Lung (tissue), 12 donors: ENCODE measurements around the gene PRKCB. TPM values are rescaled to one million over a fixed set of nuclear protein-coding genes. Genes with fewer than 3 reads are reported as not detected.

Experiments
- ATAC-seq: fragments of 200-7000 bp; cut with Tn5 transposase; one replicate; pipeline ENCODE4 v1.9.1; 2020; ENCODE audit warnings: moderate number of reproducible peaks; ENCODE audit not compliant: insufficient read depth, low FRiP score
- DNase-seq, 3 donors: peaks; one replicate each; pipeline ENCODE4 v3.0.0-alpha.2; 2013 to 2017
- H3K27ac ChIP-seq, 2 donors: one replicate each; pipeline ENCODE4 v1.5.1; 2013; ENCODE audit warnings: mild to moderate bottlenecking in 2 of 2, moderate library complexity in 2 of 2, control low read depth in 1 of 2, inconsistent platforms in 1 of 2, low read depth in 1 of 2, low read length in 1 of 2
- H3K27me3 ChIP-seq, 3 donors: one replicate each; pipeline ENCODE4 v1.5.1; 2013; ENCODE audit warnings: low read length in 2 of 3; ENCODE audit not compliant: control insufficient read depth in 3 of 3, insufficient read depth in 3 of 3
- H3K36me3 ChIP-seq, 4 donors: one replicate each; pipeline ENCODE4 v1.5.1; 2013; ENCODE audit warnings: low read length in 4 of 4, mild to moderate bottlenecking in 1 of 4, moderate library complexity in 1 of 4; ENCODE audit not compliant: control insufficient read depth in 4 of 4, insufficient read depth in 4 of 4
- H3K4me1 ChIP-seq, 5 donors: one replicate each; pipeline ENCODE4 v1.5.1; 2013; ENCODE audit warnings: low read length in 5 of 5, mild to moderate bottlenecking in 2 of 5, moderate library complexity in 1 of 5; ENCODE audit not compliant: control insufficient read depth in 5 of 5, insufficient read depth in 5 of 5
- H3K4me3 ChIP-seq: one replicate; pipeline ENCODE4 v1.5.1; 2013; ENCODE audit warnings: mild to moderate bottlenecking, control low read depth, moderate library complexity
- H3K9ac ChIP-seq, 2 donors: one replicate each; pipeline ENCODE4 v1.5.1; 2013; ENCODE audit warnings: low read length in 2 of 2, control low read depth in 1 of 2; ENCODE audit not compliant: insufficient read depth in 1 of 2
- H3K9me3 ChIP-seq, 4 donors: one replicate each; pipeline ENCODE4 v1.5.1; 2013; ENCODE audit warnings: low read length in 3 of 4, mild to moderate bottlenecking in 1 of 4, moderate library complexity in 1 of 4; ENCODE audit not compliant: control insufficient read depth in 4 of 4, insufficient read depth in 3 of 4
- WGBS, 2 donors: extraction: QIAGEN DNeasy Blood & Tissue Kit; methylation state at CpG; one replicate each; pipeline ENCODE4 v1.1.7; 2013; 5-methylcytosine and 5-hydroxymethylcytosine counted together
- polyA plus RNA-seq, 2 donors: library from polyadenylated mRNA; stranded (reverse); fragments of 200-250 nt; gene quantifications; one replicate each; pipeline ENCODE4 v1.2.1, GENCODE V29; 2013
- total RNA-seq, 2 donors: library from RNA; depleted of rRNA in 1 of 2; stranded (reverse); fragments of >200 nt in 1 of 2; gene quantifications; one replicate each; pipeline ENCODE4 v1.2.1, GENCODE V29; 2014 to 2021
- TF ChIP-seq, protein P1 (sequence below): IDR thresholded peaks from 2 replicates; pipeline ENCODE4 v1.5.1; 2012; ENCODE audit warnings: mild to moderate bottlenecking; ENCODE audit errors: control extremely low read depth, extremely low read depth
- donor health status: control.
- donor health status: control.
- donor health status: Bipolar disorder and iron deficiency.
- donor health status: healthy.
- donor health status: DM: yes; HTN: yes; CAD: no.

The PRKCB gene
- total and polyA plus RNA-seq, 4 donors, result 2.5 to 46.4 (median 21.8) TPM

DNA sequence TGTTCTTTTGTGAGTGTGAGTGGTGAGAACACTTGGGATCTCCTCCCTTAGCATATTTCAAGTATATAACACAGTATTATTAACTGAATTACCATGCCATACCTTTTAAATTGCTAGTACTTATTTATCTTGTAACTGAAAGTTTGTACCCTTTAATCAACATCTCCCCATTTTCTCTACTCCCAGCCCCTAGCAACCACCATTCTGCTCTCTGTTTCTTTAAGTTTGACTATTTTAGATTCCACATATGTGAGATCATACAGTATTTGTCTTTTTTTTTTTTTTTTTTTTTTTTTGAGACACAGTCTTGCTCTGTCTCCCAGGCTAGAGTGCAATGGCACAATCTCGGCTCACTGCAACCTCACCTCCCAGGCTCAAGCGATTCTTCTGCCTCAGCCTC is 302.8 kb downstream of the PRKCB start:
- Histone ChIP-seq H3K4me3 (no peak overlapping the region), H3K27ac (no peak overlapping the region), H3K9me3 (no peaks in the 10 kb centered on the region), H3K4me1 (peaks cover 0 to 10% (median 0%) of the 10 kb centered on the region in 5 donors), H3K9ac (no peak overlapping the region), H3K36me3 (peaks cover 0 to 5% (median 0%) of the 10 kb centered on the region in 4 donors), H3K27me3 (no peaks in the 10 kb centered on the region)
- ATAC-seq, result no peak
- WGBS, 2 donors, result 55 to 94% methylated on average over 2 of the region's 2 CpGs
- DNase-seq, result peak in 1 of 3 donors; percentile 14
- TF ChIP-seq, protein P1, sequence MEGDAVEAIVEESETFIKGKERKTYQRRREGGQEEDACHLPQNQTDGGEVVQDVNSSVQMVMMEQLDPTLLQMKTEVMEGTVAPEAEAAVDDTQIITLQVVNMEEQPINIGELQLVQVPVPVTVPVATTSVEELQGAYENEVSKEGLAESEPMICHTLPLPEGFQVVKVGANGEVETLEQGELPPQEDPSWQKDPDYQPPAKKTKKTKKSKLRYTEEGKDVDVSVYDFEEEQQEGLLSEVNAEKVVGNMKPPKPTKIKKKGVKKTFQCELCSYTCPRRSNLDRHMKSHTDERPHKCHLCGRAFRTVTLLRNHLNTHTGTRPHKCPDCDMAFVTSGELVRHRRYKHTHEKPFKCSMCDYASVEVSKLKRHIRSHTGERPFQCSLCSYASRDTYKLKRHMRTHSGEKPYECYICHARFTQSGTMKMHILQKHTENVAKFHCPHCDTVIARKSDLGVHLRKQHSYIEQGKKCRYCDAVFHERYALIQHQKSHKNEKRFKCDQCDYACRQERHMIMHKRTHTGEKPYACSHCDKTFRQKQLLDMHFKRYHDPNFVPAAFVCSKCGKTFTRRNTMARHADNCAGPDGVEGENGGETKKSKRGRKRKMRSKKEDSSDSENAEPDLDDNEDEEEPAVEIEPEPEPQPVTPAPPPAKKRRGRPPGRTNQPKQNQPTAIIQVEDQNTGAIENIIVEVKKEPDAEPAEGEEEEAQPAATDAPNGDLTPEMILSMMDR, result no peak

- WGBS, 2 donors, result 73 to 80% methylated on average over 3 of the region's 3 CpGs
- TF ChIP-seq, protein P1, result no peak
- no peaks in the 10 kb centered on the region for H3K9me3 ChIP-seq
- H3K27ac ChIP-seq, result no peak overlapping the region
- H3K27me3 ChIP-seq, result no peaks in the 10 kb centered on the region
- H3K4me3 ChIP-seq, result no peak overlapping the region
- DNase-seq (no peak), ATAC-seq (no peak)
- peaks cover 0 to 5% (median 0%) of the 10 kb centered on the region in 4 donors for H3K36me3 ChIP-seq
- no peak overlapping the region for H3K9ac ChIP-seq
- H3K4me1 ChIP-seq, result peaks cover 0 to 10% (median 0%) of the 10 kb centered on the region in 5 donors
Observed at GRCh38 chr16:24139282-24139681, 303.5 kb downstream of the PRKCB start.

DNA sequence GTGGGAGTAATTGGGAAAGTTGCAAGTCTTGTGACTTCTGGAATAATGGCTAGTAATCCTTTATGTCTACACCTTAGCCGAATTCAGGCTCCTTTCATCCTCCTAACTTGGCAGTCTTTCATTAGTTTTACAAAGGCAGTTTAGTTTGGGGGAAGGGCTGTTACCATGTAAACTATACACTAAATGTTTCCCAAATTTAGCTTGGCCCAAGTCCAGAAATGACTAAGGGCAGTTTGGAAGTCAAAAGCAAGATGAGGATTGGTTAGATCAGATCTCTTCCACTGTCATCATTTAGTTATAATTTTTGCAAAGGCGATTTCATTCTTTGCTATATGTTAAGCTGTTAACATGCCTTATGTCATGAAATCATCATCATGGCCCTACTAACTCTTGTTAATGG is 304.9 kb downstream of the PRKCB start:
- no peak for ATAC-seq
- WGBS, 2 donors, result 67 to 86% methylated on average over 2 of the region's 2 CpGs
- H3K9ac ChIP-seq, result no peak overlapping the region

More for the DNA sequence above, 304.9 kb downstream of the PRKCB start:
- peaks cover 0 to 10% (median 0%) of the 10 kb centered on the region in 5 donors for H3K4me1 ChIP-seq
- peaks cover 0 to 5% (median 0%) of the 10 kb centered on the region in 4 donors for H3K36me3 ChIP-seq
- H3K27me3 ChIP-seq, result no peaks in the 10 kb centered on the region
- H3K27ac ChIP-seq, result no peak overlapping the region
- TF ChIP-seq, protein P1, result no peak
- peaks cover 0 to 1% (median 0%) of the 10 kb centered on the region in 4 donors for H3K9me3 ChIP-seq
- DNase-seq, result peak in 2 of 3 donors; percentile 85 to 88
- H3K4me3 ChIP-seq, result no peak overlapping the region
